DND-41 (cell line): ENCODE results near the gene CDHR2.
"Not testable (repeated sequence)": the region's sequence is repeated elsewhere in the genome, so short reads cannot be mapped to it uniquely, and the experiment has no call there.

Experiments used
- ATAC-seq: fragments of 200-7000 bp; cut with Tn5 transposase; 3 replicates; pipeline ENCODE4 v1.9.1; 2021; ENCODE audit warnings: low read depth; ENCODE audit not compliant: insufficient read depth
- DNase-seq: peaks from one replicate; pipeline ENCODE4 v3.0.0-alpha.2; 2020
- H2AFZ ChIP-seq: 2 replicates; pipeline ENCODE4 v1.6.0; 2012; ENCODE audit warnings: low read depth, low read length
- H3K27ac ChIP-seq: 2 replicates; pipeline ENCODE4 v1.5.1; 2012; ENCODE audit warnings: low read length, inconsistent platforms
- H3K27me3 ChIP-seq: fragments of 200-600 bp; sonication (generic); 2 replicates; pipeline ENCODE4 v1.6.0; 2012; ENCODE audit warnings: low read length, mild to moderate bottlenecking, inconsistent platforms; ENCODE audit not compliant: insufficient read depth, poor library complexity
- H3K36me3 ChIP-seq: 2 replicates; pipeline ENCODE4 v1.5.1; 2012; ENCODE audit warnings: low read length, inconsistent platforms; ENCODE audit not compliant: insufficient read depth
- H3K4me1 ChIP-seq: 2 replicates; pipeline ENCODE4 v1.5.1; 2012; ENCODE audit warnings: mild to moderate bottlenecking, low read length; ENCODE audit not compliant: insufficient read depth
- H3K4me2 ChIP-seq: 2 replicates; pipeline ENCODE4 v1.6.0; 2012; ENCODE audit warnings: mild to moderate bottlenecking, moderate library complexity, low read length, inconsistent platforms; ENCODE audit not compliant: insufficient read depth
- H3K4me3 ChIP-seq, 2 experiments: fragments of 200-600 bp in 1 of 2; shearing (Covaris generic) in 1 of 2; 2 replicates each; pipeline ENCODE4 v1.5.1; 2012 to 2016; ENCODE audit warnings: inconsistent platforms in 2 of 2, low read length in 2 of 2, mild to moderate bottlenecking in 2 of 2, low read depth in 1 of 2, moderate library complexity in 1 of 2
- H3K79me2 ChIP-seq: 2 replicates; pipeline ENCODE4 v1.6.0; 2012; ENCODE audit warnings: low read length, inconsistent platforms; ENCODE audit not compliant: insufficient read depth
- H3K9ac ChIP-seq: 2 replicates; pipeline ENCODE4 v1.6.0; 2012; ENCODE audit warnings: low read depth, mild to moderate bottlenecking, inconsistent platforms, low read length, moderate library complexity
- H3K9me3 ChIP-seq: 2 replicates; pipeline ENCODE4 v1.5.1; 2012; ENCODE audit warnings: low read length, moderate library complexity, mild to moderate bottlenecking, inconsistent platforms; ENCODE audit not compliant: insufficient read depth, severe bottlenecking
- H4K20me1 ChIP-seq: 2 replicates; pipeline ENCODE4 v1.6.0; 2012; ENCODE audit warnings: low read length; ENCODE audit not compliant: insufficient read depth
- EZH2 ChIP-seq: IDR thresholded peaks from 3 replicates; pipeline ENCODE4 v1.6.1; 2012; ENCODE audit warnings: borderline replicate concordance, low read depth, mild to moderate bottlenecking, moderate library complexity, low read length, inconsistent platforms; ENCODE audit not compliant: severe bottlenecking
- TF ChIP-seq, protein P1 (sequence below): IDR thresholded peaks from 2 replicates; pipeline ENCODE4 v1.5.1; 2012; ENCODE audit warnings: borderline replicate concordance, low read length, moderate library complexity, mild to moderate bottlenecking; ENCODE audit not compliant: poor library complexity, severe bottlenecking; ENCODE audit errors: extremely low read depth

CDHR2 gene

GRCh38 chr5:176547802-176548201 lies 1.3 kb upstream of the CDHR2 start:
- no peak overlapping the region for H2AFZ ChIP-seq
- no peak overlapping the region for H3K27ac ChIP-seq
- no peak overlapping the region for H3K9ac ChIP-seq
- peaks cover 8% of the 10 kb centered on the region for H3K27me3 ChIP-seq
- H3K79me2 ChIP-seq, result 0 out of 2 replicates have a peak, but pooled peaks cover 2% of the 10 kb centered on the region
- H3K9me3 ChIP-seq, result no peaks in the 10 kb centered on the region
- H3K4me1 ChIP-seq, result peaks cover 20% of the 10 kb centered on the region
- H3K4me3 ChIP-seq, result no peak overlapping the region
- no peak for DNase-seq
- no peaks in the 10 kb centered on the region for H4K20me1 ChIP-seq
- H3K36me3 ChIP-seq, result no peaks in the 10 kb centered on the region
- no peak overlapping the region for H3K4me2 ChIP-seq
- no peak for ATAC-seq
- no peak for TF ChIP-seq EZH2
- TF ChIP-seq, protein P1, sequence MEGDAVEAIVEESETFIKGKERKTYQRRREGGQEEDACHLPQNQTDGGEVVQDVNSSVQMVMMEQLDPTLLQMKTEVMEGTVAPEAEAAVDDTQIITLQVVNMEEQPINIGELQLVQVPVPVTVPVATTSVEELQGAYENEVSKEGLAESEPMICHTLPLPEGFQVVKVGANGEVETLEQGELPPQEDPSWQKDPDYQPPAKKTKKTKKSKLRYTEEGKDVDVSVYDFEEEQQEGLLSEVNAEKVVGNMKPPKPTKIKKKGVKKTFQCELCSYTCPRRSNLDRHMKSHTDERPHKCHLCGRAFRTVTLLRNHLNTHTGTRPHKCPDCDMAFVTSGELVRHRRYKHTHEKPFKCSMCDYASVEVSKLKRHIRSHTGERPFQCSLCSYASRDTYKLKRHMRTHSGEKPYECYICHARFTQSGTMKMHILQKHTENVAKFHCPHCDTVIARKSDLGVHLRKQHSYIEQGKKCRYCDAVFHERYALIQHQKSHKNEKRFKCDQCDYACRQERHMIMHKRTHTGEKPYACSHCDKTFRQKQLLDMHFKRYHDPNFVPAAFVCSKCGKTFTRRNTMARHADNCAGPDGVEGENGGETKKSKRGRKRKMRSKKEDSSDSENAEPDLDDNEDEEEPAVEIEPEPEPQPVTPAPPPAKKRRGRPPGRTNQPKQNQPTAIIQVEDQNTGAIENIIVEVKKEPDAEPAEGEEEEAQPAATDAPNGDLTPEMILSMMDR, result no peak

DNA sequence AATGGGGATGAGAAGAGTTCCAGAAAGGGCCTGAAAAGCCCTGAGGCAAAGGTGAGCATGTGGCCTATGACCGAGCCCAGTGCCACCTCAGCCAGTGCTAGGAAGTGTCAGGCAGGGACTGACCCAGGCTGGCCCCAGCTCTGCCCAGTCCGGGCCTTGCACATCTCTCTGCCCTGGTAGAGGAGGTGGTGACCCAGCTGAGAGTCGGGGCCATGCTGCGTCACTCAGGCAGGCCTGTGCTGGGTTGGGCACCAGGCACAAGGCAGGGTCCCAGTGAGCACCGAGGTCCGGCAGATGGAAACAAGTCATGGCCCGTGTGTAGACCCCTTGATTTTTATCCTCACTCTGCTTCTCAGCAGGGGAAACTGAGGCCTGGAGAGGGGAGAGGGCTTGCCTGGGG lies 729 bp downstream of the CDHR2 start:
- DNase-seq (no peak), ATAC-seq (no peak)
- H3K9me3 ChIP-seq, result no peaks in the 10 kb centered on the region
- TF ChIP-seq, protein P1, result no peak
- no peak for TF ChIP-seq EZH2
- no peak overlapping the region for H3K27ac ChIP-seq
- no peak overlapping the region for H2AFZ ChIP-seq
- no peaks in the 10 kb centered on the region for H4K20me1 ChIP-seq
- no peaks in the 10 kb centered on the region for H3K79me2 ChIP-seq
- no peaks in the 10 kb centered on the region for H3K36me3 ChIP-seq
- H3K27me3 ChIP-seq, result peaks cover 4% of the 10 kb centered on the region
- H3K4me1 ChIP-seq, result peaks cover 2% of the 10 kb centered on the region
- no peak overlapping the region for H3K9ac ChIP-seq
- no peak overlapping the region for H3K4me2 ChIP-seq
- H3K4me3 ChIP-seq, result no peak overlapping the region

- Histone ChIP-seq H3K27ac (no peak overlapping the region), H3K4me2 (no peak overlapping the region), H2AFZ (no peak overlapping the region), H3K4me1 (no peaks in the 10 kb centered on the region), H3K79me2 (no peaks in the 10 kb centered on the region), H4K20me1 (no peaks in the 10 kb centered on the region), H3K4me3 (no peak overlapping the region), H3K36me3 (no peaks in the 10 kb centered on the region), H3K9ac (no peak overlapping the region), H3K27me3 (peaks cover 4% of the 10 kb centered on the region), H3K9me3 (no peaks in the 10 kb centered on the region)
- ATAC-seq (no peak), DNase-seq (no peak)
- TF ChIP-seq, protein P1, result no peak
- no peak for TF ChIP-seq EZH2
Observed at GRCh38 chr5:176550275-176550831, 1.2 kb downstream of the CDHR2 start.

DNA sequence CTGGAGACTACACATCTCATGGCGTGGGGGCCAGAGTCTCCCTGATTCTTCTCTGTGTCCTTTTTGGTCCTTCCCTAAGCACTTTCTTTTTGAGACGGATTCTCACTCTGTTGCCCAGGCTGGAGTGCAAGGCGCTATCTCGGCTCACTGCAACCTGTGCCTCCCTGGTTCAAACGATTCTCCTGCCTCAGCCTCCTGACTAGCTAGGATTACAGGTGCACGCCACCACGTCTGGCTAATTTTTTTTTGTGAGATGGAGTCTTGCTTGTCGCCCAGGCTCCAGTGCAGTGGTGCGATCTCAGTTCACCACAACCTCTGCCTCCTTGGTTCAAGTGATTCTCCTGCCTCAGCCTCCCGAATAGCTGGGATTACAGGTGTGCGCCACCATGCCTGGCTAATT lies 1.8 kb downstream of the CDHR2 start:
- H3K9ac ChIP-seq, ATAC-seq, DNase-seq, H3K79me2 ChIP-seq, H3K27ac ChIP-seq, H4K20me1 ChIP-seq, H3K27me3 ChIP-seq, H2AFZ ChIP-seq, H3K36me3 ChIP-seq, H3K9me3 ChIP-seq, H3K4me1 ChIP-seq, H3K4me2 ChIP-seq, H3K4me3 ChIP-seq: not testable (repeated sequence)
